LHCN-M2 (cell line): Measurements from ENCODE around the gene NEIL3. TPM values are rescaled to one million over a fixed set of nuclear protein-coding genes. Genes with fewer than 3 reads are reported as not detected.

Experiments used
- DNase-seq: peaks from one replicate; pipeline ENCODE4 v3.0.0-alpha.2; 2012; ENCODE audit warnings: low read depth
- polyA plus RNA-seq: library from polyadenylated mRNA; unstranded; fragments of >200 nt; gene quantifications from one replicate; pipeline ENCODE4 v1.2.1, GENCODE V29; 2012; ENCODE audit warnings: missing spikeins
- total RNA-seq: library from RNA; depleted of rRNA; stranded (reverse); fragments of >200 nt; gene quantifications from 2 replicates; pipeline ENCODE4 v1.2.3, GENCODE V29; 2014; rRNA removed

The NEIL3 gene, protein sequence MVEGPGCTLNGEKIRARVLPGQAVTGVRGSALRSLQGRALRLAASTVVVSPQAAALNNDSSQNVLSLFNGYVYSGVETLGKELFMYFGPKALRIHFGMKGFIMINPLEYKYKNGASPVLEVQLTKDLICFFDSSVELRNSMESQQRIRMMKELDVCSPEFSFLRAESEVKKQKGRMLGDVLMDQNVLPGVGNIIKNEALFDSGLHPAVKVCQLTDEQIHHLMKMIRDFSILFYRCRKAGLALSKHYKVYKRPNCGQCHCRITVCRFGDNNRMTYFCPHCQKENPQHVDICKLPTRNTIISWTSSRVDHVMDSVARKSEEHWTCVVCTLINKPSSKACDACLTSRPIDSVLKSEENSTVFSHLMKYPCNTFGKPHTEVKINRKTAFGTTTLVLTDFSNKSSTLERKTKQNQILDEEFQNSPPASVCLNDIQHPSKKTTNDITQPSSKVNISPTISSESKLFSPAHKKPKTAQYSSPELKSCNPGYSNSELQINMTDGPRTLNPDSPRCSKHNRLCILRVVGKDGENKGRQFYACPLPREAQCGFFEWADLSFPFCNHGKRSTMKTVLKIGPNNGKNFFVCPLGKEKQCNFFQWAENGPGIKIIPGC
- total RNA-seq = 13.1 and 13.8 TPM in 2 replicates
- 2.7 TPM for polyA plus RNA-seq

DNA sequence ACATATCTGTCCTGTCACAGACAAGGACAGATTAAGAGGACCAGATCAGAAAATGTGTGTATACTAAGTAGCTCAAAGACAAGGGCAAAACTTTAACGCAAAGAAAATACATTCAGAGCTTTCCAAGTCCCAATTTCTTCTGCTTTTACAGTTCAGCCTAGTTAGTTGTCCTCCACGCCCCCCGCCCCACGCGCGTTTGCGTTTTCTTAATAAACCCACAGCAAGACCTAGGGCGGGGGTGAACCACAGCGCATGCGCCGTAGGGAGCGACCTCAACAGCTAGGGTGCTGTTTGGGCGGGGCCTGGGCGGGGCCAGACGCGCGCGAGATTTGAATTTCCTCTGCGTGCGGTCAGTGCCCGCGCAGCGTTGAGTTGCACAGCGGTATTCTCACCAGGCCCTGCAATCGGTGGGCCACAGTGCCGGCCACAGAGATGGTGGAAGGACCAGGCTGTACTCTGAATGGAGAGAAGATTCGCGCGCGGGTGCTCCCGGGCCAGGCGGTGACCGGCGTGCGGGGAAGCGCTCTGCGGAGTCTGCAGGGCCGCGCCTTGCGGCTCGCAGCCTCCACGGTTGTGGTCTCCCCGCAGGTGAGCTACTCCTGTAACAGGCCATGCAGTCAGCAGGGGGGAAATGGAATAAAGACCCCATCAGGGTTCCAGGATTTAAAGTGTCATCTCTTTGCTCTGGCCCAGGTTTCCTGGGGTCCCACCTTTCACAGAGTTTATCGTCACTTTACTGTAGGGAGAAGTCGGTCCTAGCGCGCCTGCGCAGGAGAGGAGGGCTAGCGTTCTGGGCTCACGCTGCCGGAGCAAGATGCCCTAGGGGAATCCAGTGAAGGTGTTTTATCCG, at the start of gene NEIL3:
Gene NEIL3 (plus strand): TSS at position 353 of the 850 bp plus-strand sequence. CDS start 80 bp downstream, at position 433.
- DNase-seq = peak; percentile 90

GRCh38 chr4:177263818-177264217, 45.9 kb upstream of the NEIL3 start:
- no peak for DNase-seq

GRCh38 chr4:177264788-177265422, 44.8 kb upstream of the NEIL3 start:
- no peak for DNase-seq

GRCh38 chr4:177265729-177266128, 43.9 kb upstream of the NEIL3 start:
- no peak for DNase-seq

DNA sequence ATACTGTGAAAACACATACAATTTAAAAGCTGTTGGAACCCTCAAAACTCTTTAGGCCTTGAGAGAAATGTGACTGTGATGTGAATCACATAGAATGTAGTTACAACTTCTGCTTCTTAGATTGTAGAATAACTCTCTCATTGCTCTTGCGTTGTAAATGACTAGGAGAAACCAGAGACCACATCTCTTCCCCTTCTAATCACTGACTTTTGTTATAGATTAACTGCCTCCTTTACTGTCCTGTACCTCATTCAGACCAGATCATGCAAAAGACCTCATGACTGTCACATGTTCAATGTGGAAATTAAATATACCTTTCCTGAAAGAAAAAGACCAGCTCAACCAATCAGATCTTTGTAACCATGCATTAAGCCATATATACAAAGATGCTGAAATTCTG, 43.2 kb upstream of the NEIL3 start:
- DNase-seq = no peak

GRCh38 chr4:177267911-177268310, 41.8 kb upstream of the NEIL3 start:
- no peak for DNase-seq

GRCh38 chr4:177271091-177271490, 38.6 kb upstream of the NEIL3 start:
- no peak for DNase-seq

GRCh38 chr4:177271915-177272766, 37.5 kb upstream of the NEIL3 start:
- DNase-seq = no peak

DNA sequence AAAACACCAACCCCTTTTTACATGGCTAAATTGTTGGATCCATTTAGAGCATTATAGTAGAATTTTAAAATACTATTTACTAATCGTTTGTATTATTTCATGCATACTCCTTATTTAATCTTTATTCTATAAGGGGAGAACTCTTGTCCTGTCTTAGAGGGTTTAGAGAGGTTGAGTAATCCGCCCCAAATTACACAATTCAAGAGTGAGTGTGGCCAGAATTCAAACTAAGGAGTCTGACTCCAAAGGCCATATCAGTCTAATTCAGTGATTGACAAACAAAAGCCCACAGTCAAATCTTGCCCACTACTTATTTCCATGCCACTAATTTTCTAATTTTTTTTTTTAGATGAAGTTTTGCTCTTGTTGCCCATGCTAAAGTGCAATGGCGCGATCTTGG, 33.7 kb upstream of the NEIL3 start:
- DNase-seq = no peak

DNA sequence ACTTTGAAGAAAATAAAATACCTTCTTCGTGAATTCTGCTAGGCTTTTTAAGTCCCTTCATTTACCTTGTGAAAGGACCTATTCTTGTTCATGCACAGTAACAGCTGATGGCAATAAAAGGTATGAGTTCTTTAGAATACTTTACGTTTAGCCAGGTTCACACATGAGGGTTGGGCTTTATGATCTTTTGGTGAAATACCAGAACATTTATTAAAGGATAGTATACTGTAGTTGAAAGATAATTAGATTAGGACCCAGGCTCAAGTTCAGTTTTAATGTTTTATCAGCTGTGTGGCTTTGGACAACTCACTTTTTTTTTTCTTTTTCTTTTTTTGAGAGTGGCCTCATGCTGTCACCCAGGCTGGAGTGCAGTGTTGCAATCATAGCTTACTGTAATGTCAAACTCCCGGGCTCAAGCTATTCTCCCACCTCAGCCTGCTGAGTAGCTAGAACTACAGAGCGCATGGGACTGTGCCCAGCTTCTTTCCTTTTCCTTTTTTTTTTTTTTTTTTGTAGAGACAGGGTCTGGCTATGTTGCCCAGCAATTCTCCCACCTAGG, 28.2 kb upstream of the NEIL3 start:
- no peak for DNase-seq

GRCh38 chr4:177282284-177282835, 27.3 kb upstream of the NEIL3 start:
- DNase-seq = no peak

DNA sequence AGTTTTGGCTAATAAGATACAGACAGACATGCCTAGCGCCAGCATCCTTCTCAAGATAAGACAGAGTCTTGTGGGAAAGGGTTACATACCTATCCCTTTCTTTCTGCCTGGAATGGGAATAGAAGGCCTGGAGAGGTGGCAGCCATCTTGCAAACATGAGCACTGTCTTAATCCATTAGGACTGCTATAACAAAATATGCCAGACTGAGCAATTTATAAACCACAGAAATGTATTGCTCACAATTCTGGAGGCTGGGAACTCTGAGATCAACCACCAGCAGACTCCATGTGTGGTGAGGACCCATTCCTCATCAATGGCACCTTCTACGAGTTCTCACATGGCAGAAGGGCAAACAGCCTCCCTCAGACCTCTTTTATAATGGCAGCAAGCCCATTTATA, 26.5 kb upstream of the NEIL3 start:
- peak; percentile 49 for DNase-seq

- no peak for DNase-seq
Measured at GRCh38 chr4:177285953-177286352, 23.7 kb upstream of the NEIL3 start.

DNA sequence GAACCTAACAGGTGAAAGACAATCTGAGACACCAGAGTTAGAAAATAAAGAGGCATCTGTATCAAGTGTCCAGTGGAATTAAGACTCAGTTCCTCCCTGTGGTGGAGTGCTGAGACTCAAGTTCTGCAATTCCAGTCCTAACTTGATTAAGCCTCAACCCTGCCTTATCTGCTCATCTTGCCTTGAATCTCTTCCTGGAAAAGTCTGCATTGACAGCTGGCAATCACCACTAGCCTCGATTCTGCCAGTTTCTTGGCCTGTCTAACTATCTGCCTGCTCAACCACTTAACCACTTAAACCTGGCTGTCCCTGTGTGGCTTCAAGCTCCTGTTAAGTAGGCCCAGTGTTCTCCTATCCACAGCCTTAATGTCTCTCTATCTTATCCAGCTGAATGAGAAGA, 22.4 kb upstream of the NEIL3 start:
- DNase-seq = no peak

DNA sequence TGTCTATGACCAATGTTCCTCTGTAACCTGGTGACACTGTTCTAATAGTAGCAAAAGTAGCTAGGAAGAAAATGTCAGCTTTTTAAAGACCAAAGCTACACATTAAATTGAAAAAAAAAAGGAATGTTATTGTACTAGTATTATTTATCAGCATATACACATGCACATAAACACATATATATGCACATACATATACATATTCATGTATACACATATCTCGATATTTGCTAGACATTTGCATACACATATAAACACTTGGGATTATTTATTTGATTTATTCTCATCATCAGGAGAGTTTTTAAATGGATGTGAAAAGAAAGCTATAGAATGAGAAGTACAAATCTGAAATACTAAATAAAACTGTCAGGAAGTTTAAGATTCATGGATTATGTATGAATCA, 21.3 kb upstream of the NEIL3 start:
- DNase-seq = no peak

DNA sequence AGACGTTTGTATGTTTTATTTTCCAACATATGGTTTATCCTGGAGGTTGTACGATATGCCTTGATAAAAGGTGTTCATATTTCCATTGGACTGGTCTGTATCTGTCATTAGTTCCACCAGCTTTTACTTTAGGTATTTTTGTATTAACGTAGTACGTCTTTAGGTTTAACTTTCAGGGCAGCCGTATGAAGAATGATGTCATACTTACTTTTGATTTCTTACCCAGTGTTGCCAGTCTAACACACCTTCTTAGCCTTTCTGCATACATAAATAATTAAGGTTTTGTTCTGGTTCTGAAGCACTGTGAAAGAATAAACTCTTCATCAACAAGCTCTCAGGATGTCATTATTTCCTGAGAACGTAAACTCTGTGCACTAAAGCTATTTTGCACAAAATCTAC, 18.9 kb upstream of the NEIL3 start:
- no peak for DNase-seq

- DNase-seq = no peak
Measured at GRCh38 chr4:177292171-177292570, 17.5 kb upstream of the NEIL3 start.

DNA sequence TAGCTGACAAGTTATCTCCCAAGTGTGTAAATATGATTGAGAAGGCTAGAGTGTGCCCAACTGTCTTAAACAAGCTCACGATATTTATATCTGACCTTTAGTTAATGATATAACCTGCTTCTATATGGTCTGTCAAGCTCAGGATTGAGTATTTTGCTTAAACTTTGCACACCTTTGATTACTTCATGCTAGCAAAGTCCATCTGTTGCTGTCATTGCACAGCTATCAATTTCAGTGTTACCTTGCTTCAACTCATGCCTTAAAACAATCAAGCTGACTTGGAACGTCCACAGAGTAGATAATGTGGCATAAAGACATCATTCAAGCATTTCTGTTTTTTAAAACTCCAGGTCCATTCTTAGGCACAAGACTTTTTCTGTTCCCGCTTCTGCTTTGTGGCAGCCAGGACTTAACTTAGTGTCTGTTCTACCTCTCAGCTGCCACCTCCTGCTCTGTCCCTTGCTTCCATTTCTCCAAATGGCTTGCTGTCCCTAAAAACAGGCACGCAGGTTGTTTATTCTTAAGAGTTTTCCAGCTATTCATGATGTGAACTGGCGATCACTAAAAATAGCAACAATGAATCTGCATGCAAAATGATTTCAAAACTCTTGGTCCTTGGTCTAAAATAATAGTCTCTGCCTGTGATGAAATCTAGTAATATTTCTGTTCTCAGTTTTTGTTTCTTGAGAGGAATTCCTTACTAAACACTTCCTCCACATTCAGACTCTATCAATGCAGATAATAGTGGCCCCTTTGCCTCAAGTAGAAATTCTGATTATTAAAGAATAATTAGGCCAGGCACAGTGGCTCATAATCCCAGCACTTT, 16.3 kb upstream of the NEIL3 start:
- no peak for DNase-seq

DNA sequence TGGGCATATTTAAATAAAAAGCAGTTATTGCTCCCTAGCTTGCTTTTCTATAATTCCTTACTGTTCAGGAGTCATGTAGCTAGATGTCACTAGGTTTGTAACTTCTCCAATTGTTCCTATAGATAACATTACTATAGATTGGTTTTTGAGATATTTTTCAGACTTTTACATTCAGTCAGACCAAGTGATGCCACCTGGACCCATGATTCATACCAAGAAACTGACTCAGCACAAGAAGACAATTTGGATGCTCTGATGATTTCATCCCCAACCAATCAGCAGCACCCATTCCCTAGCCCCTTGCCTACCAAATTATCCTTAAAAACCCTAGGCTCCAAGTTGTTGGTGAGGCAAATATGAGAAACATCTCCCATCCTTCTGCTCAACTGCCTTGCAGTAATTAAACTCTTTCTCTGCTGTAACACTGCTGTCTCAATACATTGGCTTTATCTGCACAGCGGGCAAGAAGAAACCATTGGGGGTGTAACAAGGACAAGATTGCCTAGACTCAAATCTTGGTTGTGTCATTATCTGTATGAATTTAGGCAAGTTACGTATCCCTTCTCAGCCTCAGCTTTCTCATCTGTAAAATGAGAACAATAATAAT, 11.8 kb upstream of the NEIL3 start:
- no peak for DNase-seq
